Neuronal stem cell (in vitro differentiated cells): ENCODE measurements around the gene CTSZ.

ENCODE experiments used
- DNase-seq: peaks from one replicate; pipeline ENCODE4 v3.0.0-alpha.2; 2013; ENCODE audit warnings: low spot score
- H2AFZ ChIP-seq: one replicate; pipeline ENCODE4 v1.6.1; 2013; ENCODE audit warnings: mild to moderate bottlenecking, low read length, inconsistent platforms
- H2AK5ac ChIP-seq: 2 replicates; pipeline ENCODE4 v1.6.1; 2013; ENCODE audit warnings: low read depth, mild to moderate bottlenecking, inconsistent platforms, low read length, moderate library complexity, mixed read lengths
- H2BK120ac ChIP-seq: 2 replicates; pipeline ENCODE4 v1.6.1; 2013; ENCODE audit warnings: low read depth, mild to moderate bottlenecking, inconsistent platforms, low read length, moderate library complexity, mixed read lengths
- H2BK12ac ChIP-seq: one replicate; pipeline ENCODE4 v1.6.1; 2013; ENCODE audit warnings: low read length, inconsistent platforms
- H2BK15ac ChIP-seq: 2 replicates; pipeline ENCODE4 v1.6.1; 2013; ENCODE audit warnings: mild to moderate bottlenecking, low read length, inconsistent platforms, mixed read lengths
- H2BK5ac ChIP-seq: one replicate; pipeline ENCODE4 v1.6.1; 2013; ENCODE audit warnings: inconsistent platforms, mild to moderate bottlenecking, low read length, moderate library complexity
- H3K14ac ChIP-seq: one replicate; pipeline ENCODE4 v1.6.1; 2013; ENCODE audit warnings: low read length, inconsistent platforms
- H3K18ac ChIP-seq: 2 replicates; pipeline ENCODE4 v1.6.1; 2013; ENCODE audit warnings: low read length, inconsistent platforms
- H3K23ac ChIP-seq: 2 replicates; pipeline ENCODE4 v1.6.1; 2013; ENCODE audit warnings: low read depth, mild to moderate bottlenecking, mixed read lengths, low read length, inconsistent platforms; ENCODE audit not compliant: poor library complexity
- H3K27ac ChIP-seq: replicated peaks from 3 replicates; pipeline ENCODE4 v1.5.1; 2013; ENCODE audit warnings: low read length, inconsistent platforms
- H3K27me3 ChIP-seq, 3 experiments: 2 replicates each; pipeline ENCODE4 v1.6.1; 2013; ENCODE audit warnings: low read length in 3 of 3, mild to moderate bottlenecking in 2 of 3, inconsistent platforms in 1 of 3, low read depth in 1 of 3, mixed read lengths in 1 of 3, moderate library complexity in 1 of 3; ENCODE audit not compliant: control insufficient read depth in 3 of 3, insufficient read depth in 3 of 3
- H3K36me3 ChIP-seq, 2 donors: replicated peaks in 1 of 2; 2 replicates each; pipeline ENCODE4 v1.6.1; 2013; ENCODE audit warnings: low read length in 2 of 2; ENCODE audit not compliant: control insufficient read depth in 2 of 2, insufficient read depth in 2 of 2
- H3K4ac ChIP-seq: 2 replicates; pipeline ENCODE4 v1.6.1; 2013; ENCODE audit warnings: inconsistent platforms, mild to moderate bottlenecking, low read length, moderate library complexity
- H3K4me1 ChIP-seq, 2 donors: 1 replicate in 1 of 2; 2 replicates in 1 of 2; pipeline ENCODE4 v1.6.1; 2013; ENCODE audit warnings: low read length in 2 of 2, low read depth in 1 of 2; ENCODE audit not compliant: control insufficient read depth in 2 of 2, insufficient read depth in 1 of 2
- H3K4me2 ChIP-seq: one replicate; pipeline ENCODE4 v1.6.1; 2013; ENCODE audit warnings: mild to moderate bottlenecking, low read length, inconsistent platforms; ENCODE audit not compliant: insufficient read depth, poor library complexity, severe bottlenecking
- H3K4me3 ChIP-seq, 2 donors: 2 replicates each; pipeline ENCODE4 v1.5.1; 2013; ENCODE audit warnings: low read length in 2 of 2, mild to moderate bottlenecking in 2 of 2, inconsistent platforms in 1 of 2, moderate library complexity in 1 of 2
- H3K79me1 ChIP-seq: one replicate; pipeline ENCODE4 v1.6.1; 2013; ENCODE audit warnings: low read depth, mild to moderate bottlenecking, inconsistent platforms, low read length, moderate library complexity
- H3K9ac ChIP-seq: one replicate; pipeline ENCODE4 v1.6.1; 2013; ENCODE audit warnings: mild to moderate bottlenecking, low read depth, low read length, inconsistent platforms; ENCODE audit not compliant: poor library complexity
- H3K9me3 ChIP-seq, 2 donors: replicated peaks in 1 of 2; 2 replicates each; pipeline versions ENCODE3 to v1.6.1; 2013; ENCODE audit warnings: low read length in 2 of 2, mild to moderate bottlenecking in 2 of 2, inconsistent platforms in 1 of 2, low read depth in 1 of 2, mixed read lengths in 1 of 2, moderate library complexity in 1 of 2; ENCODE audit not compliant: control insufficient read depth in 2 of 2, insufficient read depth in 1 of 2
- H4K8ac ChIP-seq: one replicate; pipeline ENCODE4 v1.6.1; 2013; ENCODE audit warnings: low read depth, mild to moderate bottlenecking, inconsistent platforms, low read length, moderate library complexity
- H4K91ac ChIP-seq: one replicate; pipeline ENCODE4 v1.6.1; 2013; ENCODE audit warnings: low read length, low read depth, mild to moderate bottlenecking, inconsistent platforms; ENCODE audit not compliant: poor library complexity
- WGBS, 2 donors: extraction: QIAGEN DNeasy Blood & Tissue Kit; methylation state at CpG; one replicate each; pipeline ENCODE4 v1.1.7; 2013; ENCODE audit warnings: missing lambda C conversion rate in 2 of 2, mixed read lengths in 1 of 2; ENCODE audit not compliant: insufficient read length in 2 of 2, insufficient replicate concordance in 1 of 2; ENCODE audit errors: extremely low coverage in 2 of 2; 5-methylcytosine and 5-hydroxymethylcytosine counted together

CTSZ gene

GRCh38 chr20:59035381-59035780 lies 28.3 kb upstream of the CTSZ start:
- no peak overlapping the region for H3K4ac ChIP-seq
- peaks cover 4% of the 10 kb centered on the region for H3K79me1 ChIP-seq
- H3K9ac ChIP-seq = no peak overlapping the region
- H2BK120ac ChIP-seq = no peak overlapping the region
- no peak overlapping the region for H3K4me2 ChIP-seq
- H3K9me3 ChIP-seq = peaks cover 0 to 4% of the 10 kb centered on the region in 2 donors
- no peak overlapping the region for H4K91ac ChIP-seq
- H3K4me3 ChIP-seq = no peak overlapping the region
- no peak overlapping the region for H4K8ac ChIP-seq
- H2BK5ac ChIP-seq = no peak overlapping the region
- H3K27me3 ChIP-seq = no peaks in the 10 kb centered on the region
- H3K18ac ChIP-seq = no peak overlapping the region
- H3K14ac ChIP-seq = no peak overlapping the region
- no peak overlapping the region for H2AK5ac ChIP-seq
- peaks cover 11 to 57% of the 10 kb centered on the region in 2 donors for H3K36me3 ChIP-seq
- no CpG with 5 or more reads among the region's 3 CpGs for WGBS, 2 donors
- DNase-seq = no peak
- H2AFZ ChIP-seq = no peak overlapping the region
- no peak overlapping the region for H2BK15ac ChIP-seq
- no peak overlapping the region for H2BK12ac ChIP-seq
- H3K4me1 ChIP-seq = peaks cover 4 to 24% of the 10 kb centered on the region in 2 donors
- H3K27ac ChIP-seq = no peak overlapping the region
- no peak overlapping the region for H3K23ac ChIP-seq

GRCh38 chr20:59033616-59034165 lies 26.6 kb upstream of the CTSZ start:
- Histone ChIP-seq H3K14ac (no peak overlapping the region), H3K9ac (no peak overlapping the region), H3K36me3 (peaks cover 17 to 69% of the 10 kb centered on the region in 2 donors), H2BK5ac (no peak overlapping the region), H4K8ac (no peak overlapping the region), H3K79me1 (peaks cover 4% of the 10 kb centered on the region), H3K18ac (no peak overlapping the region), H2BK15ac (no peak overlapping the region), H3K4ac (no peak overlapping the region), H2BK120ac (no peak overlapping the region), H3K27me3 (no peaks in the 10 kb centered on the region), H4K91ac (no peak overlapping the region), H3K9me3 (no peaks in the 10 kb centered on the region), H3K4me3 (no peak overlapping the region), H3K4me1 (peaks cover 4 to 41% of the 10 kb centered on the region in 2 donors), H2BK12ac (no peak overlapping the region), H2AK5ac (no peak overlapping the region), H2AFZ (no peak overlapping the region), H3K27ac (no peak overlapping the region), H3K23ac (no peak overlapping the region), H3K4me2 (no peak overlapping the region)
- no CpG with 5 or more reads among the region's 2 CpGs for WGBS, 2 donors
- no peak for DNase-seq

DNA sequence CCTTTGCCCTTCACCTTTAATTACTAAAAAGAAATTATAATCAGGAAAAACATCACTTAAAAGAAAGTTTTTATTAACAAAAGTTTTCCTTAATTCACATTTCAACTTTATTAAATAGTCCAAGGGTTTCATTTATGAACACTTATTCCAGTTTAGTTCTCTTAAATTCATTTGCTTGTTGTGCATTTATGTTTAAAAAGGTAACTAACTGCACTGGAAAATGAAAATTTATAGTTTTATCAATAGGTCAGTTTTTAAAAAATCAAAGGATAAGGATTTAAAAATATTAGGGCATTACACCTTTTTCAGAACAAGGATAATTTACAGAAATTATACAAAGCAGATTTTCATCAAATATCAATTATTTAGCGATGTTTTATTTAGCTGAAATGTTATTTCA lies 26.0 kb upstream of the CTSZ start:
- Histone ChIP-seq H3K4ac (no peak overlapping the region), H3K27ac (no peak overlapping the region)

DNA sequence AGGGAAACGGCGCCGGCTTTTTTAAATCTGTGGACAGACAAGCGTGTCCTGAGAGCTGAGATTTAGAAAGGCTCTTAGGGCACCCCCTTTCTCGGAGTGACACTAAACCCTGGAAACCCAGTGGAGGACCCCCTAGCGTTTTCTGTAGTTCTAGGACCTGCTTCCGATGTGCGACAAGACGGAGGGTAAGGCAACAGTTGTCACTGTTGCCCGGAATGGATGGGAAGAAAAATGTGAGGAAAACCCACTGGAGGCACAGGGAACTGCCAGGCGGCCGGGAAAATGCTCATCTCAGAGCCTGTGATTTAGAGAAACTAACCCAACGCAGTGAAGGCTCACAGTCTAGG lies 25.6 kb upstream of the CTSZ start:
- Histone ChIP-seq H3K4ac (no peak overlapping the region), H3K79me1 (peaks cover 4% of the 10 kb centered on the region), H2AFZ (peak overlapping the region; percentile 92), H2AK5ac (no peak overlapping the region), H3K27ac (peak overlapping the region; percentile 59), H3K4me3 (peak overlapping the region; percentile 72 to 81), H4K8ac (no peak overlapping the region), H2BK15ac (no peak overlapping the region), H3K27me3 (no peaks in the 10 kb centered on the region), H3K23ac (no peak overlapping the region), H3K14ac (no peak overlapping the region), H3K36me3 (peaks cover 17 to 73% of the 10 kb centered on the region in 2 donors), H3K4me2 (peak overlapping the region; percentile 90), H3K4me1 (peaks cover 4 to 45% of the 10 kb centered on the region in 2 donors), H3K9me3 (no peaks in the 10 kb centered on the region), H4K91ac (no peak overlapping the region), H3K9ac (peak overlapping the region; percentile 47), H2BK120ac (no peak overlapping the region), H2BK5ac (no peak overlapping the region), H3K18ac (no peak overlapping the region), H2BK12ac (no peak overlapping the region)
- no CpG with 5 or more reads among the region's 13 CpGs for WGBS, 2 donors
- DNase-seq = no peak

More for the DNA sequence above, 26.0 kb upstream of the CTSZ start:
- Histone ChIP-seq H2BK5ac (no peak overlapping the region), H3K4me3 (peak overlapping the region in 1 of 2 donors; percentile 81), H3K36me3 (peaks cover 17 to 73% of the 10 kb centered on the region in 2 donors), H3K9ac (no peak overlapping the region), H2BK12ac (no peak overlapping the region), H3K27me3 (no peaks in the 10 kb centered on the region), H3K14ac (no peak overlapping the region), H4K91ac (no peak overlapping the region), H3K18ac (no peak overlapping the region), H3K9me3 (no peaks in the 10 kb centered on the region), H3K4me2 (no peak overlapping the region), H2AFZ (peak overlapping the region; percentile 92), H3K79me1 (peaks cover 4% of the 10 kb centered on the region), H2AK5ac (no peak overlapping the region), H2BK15ac (no peak overlapping the region), H2BK120ac (no peak overlapping the region), H4K8ac (no peak overlapping the region), H3K4me1 (peaks cover 4 to 43% of the 10 kb centered on the region in 2 donors), H3K23ac (no peak overlapping the region)
- WGBS, 2 donors = no CpG with 5 or more reads among the region's 1 CpG
- no peak for DNase-seq
